ENCODE data around the gene VEZF1. TPM values are rescaled to one million over a fixed set of nuclear protein-coding genes. Genes with fewer than 3 reads are reported as not detected.
A peak's percentile ranks its signal among the peaks of the same experiment; 100 is the strongest.

Gene VEZF1
- total RNA-seq, 6 donors from 2014 or later, result 36.4 to 99.7 (median 72.5) TPM

GRCh38 chr17:57999010-57999495, 11.0 kb upstream of the VEZF1 start:
- TF ChIP-seq CTCF (IDR thresholded peaks at IDR 0.05), result no peak
- TF ChIP-seq POLR2AphosphoS5 (IDR thresholded peaks at IDR 0.05), result no peak
- TF ChIP-seq EP300 (IDR thresholded peaks at IDR 0.05), result no peak
- no peak for TF ChIP-seq POLR2A (IDR thresholded peaks at IDR 0.05)
- H3K36me3 ChIP-seq, result peaks cover 4 to 58% (median 13%) of the 10 kb centered on the region in 4 donors

GRCh38 chr17:57997085-57997809, 9.2 kb upstream of the VEZF1 start:
- no peak for ATAC-seq (ENCODE audit: low FRiP score in 2 of 2)
- H3K36me3 ChIP-seq, result peaks cover 0 to 40% (median 3%) of the 10 kb centered on the region in 4 donors
- TF ChIP-seq POLR2AphosphoS5 (IDR thresholded peaks at IDR 0.05) (no peak), CTCF (IDR thresholded peaks at IDR 0.05) (no peak), EP300 (IDR thresholded peaks at IDR 0.05) (no peak), POLR2A (IDR thresholded peaks at IDR 0.05) (no peak)

More at GRCh38 chr17:57999010-57999495, 11.0 kb upstream of the VEZF1 start:
- peaks cover 8 to 44% (median 22%) of the 10 kb centered on the region in 4 donors for H3K4me1 ChIP-seq
- no peaks in the 10 kb centered on the region for H3K9me3 ChIP-seq
- peak overlapping the region in 1 of 4 donors; percentile 22 for H3K27ac ChIP-seq
- DNase-seq, result no peak
- ATAC-seq (ENCODE audit: low FRiP score in 2 of 2), result no peak
- H3K27me3 ChIP-seq, result no peaks in the 10 kb centered on the region
- H3K4me3 ChIP-seq, result no peak overlapping the region

GRCh38 chr17:57995076-57995956, 7.3 kb upstream of the VEZF1 start:
- no peak overlapping the region for H3K27ac ChIP-seq
- no peaks in the 10 kb centered on the region for H3K27me3 ChIP-seq

More at GRCh38 chr17:57997085-57997809, 9.2 kb upstream of the VEZF1 start:
- Histone ChIP-seq H3K4me3 (no peak overlapping the region), H3K9me3 (no peaks in the 10 kb centered on the region), H3K27ac (no peak overlapping the region), H3K27me3 (no peaks in the 10 kb centered on the region), H3K4me1 (peaks cover 9 to 40% (median 19%) of the 10 kb centered on the region in 4 donors)
- whole genome bisulfite sequencing, 2 donors, result 85 to 93% methylated on average over 3 of the region's 3 CpGs
- DNase-seq, result no peak

GRCh38 chr17:57994436-57994835, 6.4 kb upstream of the VEZF1 start:
- Histone ChIP-seq H3K36me3 (peaks cover 0 to 14% (median 3%) of the 10 kb centered on the region in 4 donors), H3K9me3 (no peaks in the 10 kb centered on the region), H3K27ac (no peak overlapping the region), H3K4me3 (no peak overlapping the region), H3K4me1 (peaks cover 9 to 26% (median 14%) of the 10 kb centered on the region in 4 donors), H3K27me3 (no peaks in the 10 kb centered on the region)
- DNase-seq, result no peak
- WGBS, 2 donors, result 35% methylated on average over 2 of the region's 2 CpGs
- no peak for TF ChIP-seq CTCF (IDR thresholded peaks at IDR 0.05)
- TF ChIP-seq POLR2A (IDR thresholded peaks at IDR 0.05), result no peak
- TF ChIP-seq EP300 (IDR thresholded peaks at IDR 0.05), result no peak
- no peak for TF ChIP-seq POLR2AphosphoS5 (IDR thresholded peaks at IDR 0.05)
- ATAC-seq (ENCODE audit: low FRiP score in 2 of 2), result no peak

More at GRCh38 chr17:57995076-57995956, 7.3 kb upstream of the VEZF1 start:
- DNase-seq (peak in 1 of 2 donors; percentile 66), ATAC-seq (ENCODE audit: low FRiP score in 2 of 2) (peak; percentile 90 to 94)
- H3K4me1 ChIP-seq, result peaks cover 9 to 27% (median 16%) of the 10 kb centered on the region in 4 donors
- H3K4me3 ChIP-seq, result no peak overlapping the region
- WGBS, 2 donors, result 35 to 42% methylated on average over 4 of the region's 4 CpGs
- peaks cover 0 to 21% (median 3%) of the 10 kb centered on the region in 4 donors for H3K36me3 ChIP-seq
- no peak for TF ChIP-seq POLR2AphosphoS5 (IDR thresholded peaks at IDR 0.05)
- no peak for TF ChIP-seq POLR2A (IDR thresholded peaks at IDR 0.05)
- TF ChIP-seq CTCF (IDR thresholded peaks at IDR 0.05), result peak; percentile 50 to 79 (median 69)
- TF ChIP-seq EP300 (IDR thresholded peaks at IDR 0.05), result no peak
- no peaks in the 10 kb centered on the region for H3K9me3 ChIP-seq

Data from upper lobe of left lung (tissue), 6 donors.